Mucosa of rectum (tissue), 2 donors: ENCODE results near the gene EEF1A2.
A peak's percentile ranks its signal among the peaks of the same experiment; 100 is the strongest.

ENCODE experiments used
- H3K27ac ChIP-seq, 2 donors: one replicate each; pipeline ENCODE4 v1.7.0; 2013; ENCODE audit warnings: inconsistent platforms in 2 of 2, low read depth in 2 of 2, low read length in 2 of 2
- H3K27me3 ChIP-seq, 2 donors: one replicate each; pipeline ENCODE4 v1.7.0; 2013; ENCODE audit warnings: low read length in 2 of 2; ENCODE audit not compliant: control insufficient read depth in 2 of 2, insufficient read depth in 2 of 2
- H3K36me3 ChIP-seq, 2 donors: one replicate each; pipeline ENCODE4 v1.7.0; 2013; ENCODE audit warnings: low read length in 2 of 2; ENCODE audit not compliant: control insufficient read depth in 2 of 2, insufficient read depth in 2 of 2
- H3K4me1 ChIP-seq, 2 donors: one replicate each; pipeline ENCODE4 v1.7.0; 2013; ENCODE audit warnings: low read length in 2 of 2, mild to moderate bottlenecking in 1 of 2; ENCODE audit not compliant: control insufficient read depth in 2 of 2, insufficient read depth in 2 of 2
- H3K4me3 ChIP-seq, 2 donors: one replicate each; pipeline ENCODE4 v1.7.0; 2013; ENCODE audit warnings: low read length in 2 of 2
- H3K9ac ChIP-seq, 2 donors: one replicate each; pipeline ENCODE4 v1.7.0; 2013; ENCODE audit warnings: low read length in 2 of 2, low read depth in 1 of 2, mild to moderate bottlenecking in 1 of 2
- H3K9me3 ChIP-seq, 2 donors: one replicate each; pipeline ENCODE4 v1.7.0; 2013; ENCODE audit warnings: low read length in 2 of 2; ENCODE audit not compliant: control insufficient read depth in 2 of 2
- donor health status: healthy.
- donor health status: Normal muscosa, but diverticular disease.

EEF1A2 gene

DNA sequence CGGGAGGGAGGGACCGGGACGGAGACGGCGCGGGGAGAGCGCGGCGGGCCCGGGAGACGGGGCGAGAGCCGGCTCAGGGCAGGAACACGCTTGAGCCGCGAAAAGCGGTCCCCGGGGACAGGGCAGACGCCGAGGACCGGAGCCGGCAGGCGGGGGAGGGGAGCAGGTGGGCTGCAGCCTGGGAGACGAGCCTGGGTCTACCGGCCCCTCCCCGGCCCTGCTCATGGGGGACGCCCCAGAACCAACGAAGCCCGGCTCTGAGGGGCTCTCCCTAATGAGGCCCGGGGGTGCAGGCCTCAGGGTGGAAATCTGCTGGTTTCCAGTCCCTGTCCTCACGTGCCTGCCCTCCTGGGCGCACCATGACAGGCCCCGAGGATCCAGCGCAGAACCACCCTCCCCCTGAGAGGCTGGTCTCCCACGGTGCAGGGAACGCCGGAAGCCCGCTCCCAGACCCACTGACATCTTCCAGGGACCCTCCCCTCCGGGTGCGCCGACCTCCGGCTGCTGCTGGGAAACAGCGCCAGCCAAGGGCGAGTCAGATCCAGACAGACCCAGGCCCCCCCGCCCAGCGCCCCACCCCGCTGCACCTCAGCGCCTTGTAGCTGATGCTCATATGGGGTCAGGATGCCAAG, 571 bp upstream of the EEF1A2 start:
- Histone ChIP-seq H3K27ac (no peak overlapping the region), H3K27me3 (peaks cover 21 to 25% of the 10 kb centered on the region in 2 donors), H3K36me3 (no peaks in the 10 kb centered on the region), H3K4me1 (peaks cover 2% of the 10 kb centered on the region in 2 donors), H3K9me3 (no peaks in the 10 kb centered on the region), H3K9ac (no peak overlapping the region), H3K4me3 (no peak overlapping the region)

DNA sequence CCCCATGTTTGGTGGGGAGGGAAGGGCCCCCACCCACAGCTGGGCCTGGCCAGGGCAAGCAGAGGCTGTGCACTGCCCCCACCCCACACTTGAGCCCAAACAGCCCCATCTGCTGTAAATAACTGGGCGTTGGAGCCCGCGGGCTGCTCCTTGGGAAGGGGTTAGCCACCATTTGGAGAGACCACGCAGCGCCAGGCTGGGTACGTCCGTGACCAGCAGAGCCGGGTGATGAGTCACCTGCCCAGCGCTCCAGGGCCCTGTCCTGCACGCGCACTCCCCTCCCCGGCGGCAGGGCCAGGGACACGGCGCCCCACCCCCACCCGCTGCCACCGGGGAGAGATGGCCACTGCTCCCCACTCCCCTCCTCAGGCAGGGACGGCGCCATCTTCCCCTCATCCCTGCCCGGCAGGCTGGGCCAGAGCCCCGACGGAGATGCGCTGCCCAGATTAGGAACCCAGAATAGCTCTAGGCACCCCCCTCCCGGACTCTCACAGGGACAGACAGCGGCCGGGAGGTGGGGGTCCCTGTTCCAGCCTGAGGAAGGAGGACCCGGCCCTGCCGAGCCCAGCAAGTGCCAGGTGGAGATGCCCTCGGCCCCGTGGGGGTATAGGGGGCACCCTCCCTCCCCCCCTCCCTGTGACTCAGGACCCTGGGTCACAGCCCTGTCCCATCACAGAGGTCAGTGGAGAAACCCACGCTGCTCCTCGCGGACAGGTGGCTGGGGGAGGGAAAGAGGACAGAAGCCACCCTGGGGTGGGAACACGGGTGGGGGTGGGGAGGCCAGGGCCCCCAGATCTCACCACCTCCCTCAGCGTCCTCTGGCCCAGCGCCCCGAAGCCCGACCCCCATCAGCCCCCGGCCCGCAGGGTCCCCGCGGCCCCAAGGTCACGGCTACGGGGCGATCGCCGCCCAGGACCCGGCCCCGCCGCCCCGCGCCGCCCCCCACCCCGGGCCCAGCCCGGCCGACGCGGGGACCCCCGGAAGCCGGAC, 642 bp downstream of the EEF1A2 start:
- H3K27me3 ChIP-seq: peaks cover 18 to 25% of the 10 kb centered on the region in 2 donors
- no peak overlapping the region for H3K9ac ChIP-seq
- H3K36me3 ChIP-seq: no peaks in the 10 kb centered on the region
- peaks cover 2% of the 10 kb centered on the region in 2 donors for H3K4me1 ChIP-seq
- H3K9me3 ChIP-seq: no peaks in the 10 kb centered on the region
- no peak overlapping the region for H3K4me3 ChIP-seq
- H3K27ac ChIP-seq: no peak overlapping the region

DNA sequence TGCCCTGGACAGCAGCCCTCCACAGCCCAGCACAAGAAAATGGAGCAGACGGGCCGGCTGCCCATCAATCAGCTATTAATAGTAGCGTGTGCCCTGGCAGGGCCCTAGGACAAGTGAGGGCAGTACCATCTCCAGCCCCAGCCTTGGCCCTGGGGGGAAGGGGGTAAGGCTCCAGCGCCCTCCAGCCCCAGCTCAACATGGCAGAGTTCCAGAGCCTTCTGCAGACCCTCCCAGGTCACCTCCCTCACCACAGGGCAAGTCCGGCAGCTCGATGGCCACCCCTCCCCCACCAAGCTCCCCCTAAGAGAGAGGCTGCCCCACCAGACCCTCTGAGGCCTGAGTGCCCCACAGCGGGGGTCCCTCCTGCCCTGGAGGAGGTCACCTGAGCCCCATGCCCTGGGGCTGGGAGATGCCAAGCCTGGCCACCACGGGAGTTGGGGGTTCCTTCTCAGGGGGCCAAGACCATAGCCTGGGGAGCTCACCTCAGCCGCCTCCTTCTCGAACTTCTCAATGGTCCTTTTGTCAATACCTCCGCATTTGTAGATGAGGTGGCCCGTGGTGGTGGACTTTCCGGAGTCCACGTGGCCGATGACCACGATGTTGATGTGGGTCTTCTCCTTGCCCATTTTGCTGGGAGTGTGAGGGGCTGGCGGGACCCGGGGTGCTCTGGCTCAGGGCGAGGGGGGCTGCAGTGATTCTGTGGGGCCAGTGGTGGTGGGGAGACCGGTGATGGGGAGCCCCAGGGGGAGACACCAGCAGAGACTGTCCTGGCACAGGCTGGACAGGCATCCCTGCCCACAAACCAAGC, 1.5 kb downstream of the EEF1A2 start:
- no peak overlapping the region for H3K27ac ChIP-seq
- H3K4me1 ChIP-seq: peaks cover 2% of the 10 kb centered on the region in 2 donors
- no peak overlapping the region for H3K4me3 ChIP-seq
- H3K9me3 ChIP-seq: no peaks in the 10 kb centered on the region
- peaks cover 14 to 25% of the 10 kb centered on the region in 2 donors for H3K27me3 ChIP-seq
- no peaks in the 10 kb centered on the region for H3K36me3 ChIP-seq
- H3K9ac ChIP-seq: no peak overlapping the region

DNA sequence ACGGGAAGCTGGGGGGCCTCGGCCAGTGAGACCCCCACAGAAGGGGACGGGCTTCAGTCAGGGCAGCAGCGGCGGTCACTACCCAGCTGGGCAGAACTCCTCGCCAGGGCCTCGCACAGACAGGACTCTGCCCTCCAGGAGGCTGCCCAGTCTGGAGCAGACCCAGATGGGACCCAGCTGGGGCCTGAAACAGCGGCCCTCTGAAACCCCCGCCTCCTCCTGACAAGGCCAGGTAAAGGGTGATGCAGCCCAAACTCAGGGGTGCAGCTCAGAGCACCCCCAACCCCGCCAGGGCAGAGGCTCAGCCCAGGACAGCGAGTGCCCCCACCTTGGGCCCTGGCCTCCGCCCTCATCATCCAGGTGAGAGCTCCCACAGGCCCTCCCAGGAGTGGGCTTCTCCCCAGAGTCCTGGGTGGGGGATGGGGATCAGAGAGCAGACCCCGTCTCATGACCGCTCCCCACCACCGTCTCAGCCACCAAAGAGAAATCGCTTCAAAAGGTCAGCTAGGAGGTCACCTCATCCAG, 2.2 kb downstream of the EEF1A2 start:
- Histone ChIP-seq H3K36me3 (no peaks in the 10 kb centered on the region), H3K4me1 (peaks cover 2% of the 10 kb centered on the region in 2 donors), H3K27ac (no peak overlapping the region), H3K27me3 (peaks cover 14 to 22% of the 10 kb centered on the region in 2 donors), H3K4me3 (peak overlapping the region; percentile 41 to 65), H3K9ac (peak overlapping the region in 1 of 2 donors; percentile 46), H3K9me3 (no peaks in the 10 kb centered on the region)

DNA sequence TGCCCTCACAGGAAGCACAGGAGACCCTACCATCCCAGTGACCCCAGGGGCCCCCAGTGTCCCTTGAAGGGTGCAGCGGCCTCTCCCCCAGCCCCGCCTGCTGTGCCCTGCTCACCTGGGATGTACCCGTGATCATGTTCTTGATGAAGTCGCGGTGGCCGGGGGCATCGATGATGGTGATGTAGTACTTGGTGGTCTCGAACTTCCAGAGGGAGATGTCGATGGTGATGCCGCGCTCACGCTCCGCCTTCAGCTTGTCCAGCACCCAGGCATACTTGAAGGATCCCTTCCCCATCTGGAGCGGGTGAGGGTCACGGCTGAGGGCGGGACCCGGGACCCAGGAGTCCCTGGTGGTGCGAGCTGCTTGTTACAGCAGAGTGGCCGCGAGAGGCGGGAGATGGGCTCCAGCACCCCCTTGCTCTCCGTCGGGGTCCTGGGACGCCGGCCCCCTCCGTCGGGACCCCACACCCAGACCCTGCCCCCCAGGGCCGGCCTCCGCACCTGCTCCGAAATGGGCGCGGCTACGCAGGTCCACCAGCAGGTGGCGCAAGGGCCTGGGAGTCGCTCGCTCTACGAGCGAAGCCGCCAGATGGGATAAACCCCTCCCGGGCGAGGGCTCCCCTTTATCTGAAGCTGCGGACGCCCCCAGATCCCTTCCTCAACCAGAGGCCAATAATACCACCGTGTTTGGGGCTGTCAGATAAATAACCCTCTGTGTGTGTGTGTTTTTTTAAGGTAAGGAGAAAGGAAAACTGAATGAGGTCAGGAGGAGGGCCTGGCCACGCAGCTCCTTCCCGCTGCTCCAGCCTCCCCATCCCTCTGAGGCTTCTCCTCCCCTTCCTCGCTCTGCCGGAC, 2.9 kb downstream of the EEF1A2 start:
- Histone ChIP-seq H3K9ac (peak overlapping the region in 1 of 2 donors; percentile 46), H3K9me3 (no peaks in the 10 kb centered on the region), H3K4me3 (peak overlapping the region; percentile 41 to 65), H3K27ac (no peak overlapping the region), H3K36me3 (no peaks in the 10 kb centered on the region), H3K4me1 (peaks cover 2% of the 10 kb centered on the region in 2 donors), H3K27me3 (peaks cover 13 to 21% of the 10 kb centered on the region in 2 donors)

DNA sequence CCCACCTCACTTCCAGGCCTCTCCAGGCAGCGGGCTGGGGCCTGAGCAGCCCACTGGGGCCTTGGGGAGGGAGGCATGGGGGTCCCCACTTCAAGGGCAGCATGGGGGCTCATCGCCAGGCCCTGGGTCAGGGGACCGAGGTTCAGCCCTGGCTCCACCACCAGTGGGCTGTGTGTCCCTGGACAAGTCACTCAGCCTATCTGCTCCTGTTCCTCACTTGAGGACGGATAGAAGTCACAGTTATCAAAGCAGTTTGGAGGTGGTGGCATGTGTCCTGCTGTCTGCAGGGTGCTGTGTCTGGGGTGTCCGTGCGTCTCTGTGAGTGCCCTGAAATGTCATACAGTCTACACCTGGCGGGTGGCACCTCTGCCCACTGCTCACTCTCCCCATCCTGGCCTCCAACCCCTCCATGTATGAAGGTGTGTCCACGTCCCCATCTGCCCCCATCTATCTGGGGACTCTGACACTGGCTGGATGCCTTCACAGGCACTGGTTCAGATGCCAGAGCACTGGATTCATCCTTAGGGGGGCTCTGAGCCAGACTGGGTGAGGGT, 3.6 kb downstream of the EEF1A2 start:
- Histone ChIP-seq H3K36me3 (no peaks in the 10 kb centered on the region), H3K9ac (no peak overlapping the region), H3K27me3 (peaks cover 10 to 17% of the 10 kb centered on the region in 2 donors)

DNA sequence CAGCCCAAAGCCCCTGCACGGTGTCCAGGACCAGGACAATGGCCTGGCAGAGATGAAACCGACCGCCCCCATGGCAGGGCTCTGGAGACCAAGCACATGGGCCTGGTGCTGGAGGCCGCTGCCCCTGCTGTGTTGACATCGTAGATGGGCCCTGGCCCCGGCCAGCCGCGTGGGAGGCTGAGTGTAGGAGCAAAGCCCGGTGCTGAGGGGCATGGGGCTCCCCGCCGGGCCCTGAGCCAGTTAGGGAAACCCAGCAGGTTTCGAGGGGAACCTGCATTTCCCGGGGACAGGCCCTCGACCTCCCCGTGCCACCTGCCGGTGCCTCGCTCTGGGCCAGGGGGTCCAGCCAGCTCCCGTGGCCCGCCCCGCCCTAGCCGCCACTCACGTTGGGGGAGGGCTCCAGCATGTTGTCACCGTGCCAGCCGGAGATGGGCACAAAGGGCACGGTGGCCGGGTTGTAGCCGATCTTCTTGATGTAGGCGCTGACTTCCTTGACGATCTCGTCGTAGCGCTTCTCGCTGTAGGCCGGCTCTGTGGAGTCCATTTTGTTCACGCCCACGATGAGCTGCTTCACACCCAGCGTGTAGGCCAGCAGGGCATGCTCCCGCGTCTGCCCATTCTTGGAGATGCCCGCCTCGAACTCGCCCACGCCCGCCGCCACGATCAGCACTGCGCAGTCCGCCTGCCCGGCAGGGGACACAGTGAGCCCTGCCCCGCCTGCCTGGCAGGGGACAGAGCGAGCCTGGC, 4.3 kb downstream of the EEF1A2 start:
- H3K4me1 ChIP-seq: peaks cover 2% of the 10 kb centered on the region in 2 donors
- H3K9me3 ChIP-seq: no peaks in the 10 kb centered on the region
- H3K4me3 ChIP-seq: no peak overlapping the region
- H3K27me3 ChIP-seq: peaks cover 10 to 13% of the 10 kb centered on the region in 2 donors
- H3K36me3 ChIP-seq: no peaks in the 10 kb centered on the region
- no peak overlapping the region for H3K9ac ChIP-seq
- no peak overlapping the region for H3K27ac ChIP-seq

More for the DNA sequence above, 3.6 kb downstream of the EEF1A2 start:
- no peaks in the 10 kb centered on the region for H3K9me3 ChIP-seq
- no peak overlapping the region for H3K27ac ChIP-seq
- peaks cover 2% of the 10 kb centered on the region in 2 donors for H3K4me1 ChIP-seq
- no peak overlapping the region for H3K4me3 ChIP-seq

DNA sequence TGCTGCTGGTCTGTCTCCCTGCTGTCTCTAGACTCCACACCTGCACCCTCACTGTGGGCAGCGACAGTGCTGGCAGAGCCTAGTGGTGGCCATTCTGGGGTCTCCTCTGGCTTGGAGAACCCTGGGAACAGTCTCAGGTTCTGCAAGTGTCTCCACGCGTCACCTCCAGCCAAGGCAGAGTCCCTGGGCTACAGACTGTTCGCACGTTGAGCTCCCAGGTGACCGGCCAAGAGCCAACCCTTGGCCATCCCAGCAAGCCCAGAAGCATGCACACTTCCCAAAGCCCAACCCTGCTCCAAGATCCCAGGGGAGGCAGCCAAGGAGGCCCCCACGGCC, 4.8 kb downstream of the EEF1A2 start:
- Histone ChIP-seq H3K4me1 (peaks cover 0 to 2% of the 10 kb centered on the region in 2 donors), H3K36me3 (no peaks in the 10 kb centered on the region), H3K4me3 (no peak overlapping the region), H3K27ac (no peak overlapping the region), H3K27me3 (peaks cover 9 to 10% of the 10 kb centered on the region in 2 donors), H3K9me3 (no peaks in the 10 kb centered on the region), H3K9ac (no peak overlapping the region)
